IPS DF 4.7 (cell line): ENCODE data around the gene AIF1.

ENCODE experiments used
- DNase-seq: peaks from one replicate; pipeline ENCODE4 v3.0.0-alpha.2; 2013; ENCODE audit warnings: low spot score; ENCODE audit errors: extremely low read depth

Gene AIF1

DNA sequence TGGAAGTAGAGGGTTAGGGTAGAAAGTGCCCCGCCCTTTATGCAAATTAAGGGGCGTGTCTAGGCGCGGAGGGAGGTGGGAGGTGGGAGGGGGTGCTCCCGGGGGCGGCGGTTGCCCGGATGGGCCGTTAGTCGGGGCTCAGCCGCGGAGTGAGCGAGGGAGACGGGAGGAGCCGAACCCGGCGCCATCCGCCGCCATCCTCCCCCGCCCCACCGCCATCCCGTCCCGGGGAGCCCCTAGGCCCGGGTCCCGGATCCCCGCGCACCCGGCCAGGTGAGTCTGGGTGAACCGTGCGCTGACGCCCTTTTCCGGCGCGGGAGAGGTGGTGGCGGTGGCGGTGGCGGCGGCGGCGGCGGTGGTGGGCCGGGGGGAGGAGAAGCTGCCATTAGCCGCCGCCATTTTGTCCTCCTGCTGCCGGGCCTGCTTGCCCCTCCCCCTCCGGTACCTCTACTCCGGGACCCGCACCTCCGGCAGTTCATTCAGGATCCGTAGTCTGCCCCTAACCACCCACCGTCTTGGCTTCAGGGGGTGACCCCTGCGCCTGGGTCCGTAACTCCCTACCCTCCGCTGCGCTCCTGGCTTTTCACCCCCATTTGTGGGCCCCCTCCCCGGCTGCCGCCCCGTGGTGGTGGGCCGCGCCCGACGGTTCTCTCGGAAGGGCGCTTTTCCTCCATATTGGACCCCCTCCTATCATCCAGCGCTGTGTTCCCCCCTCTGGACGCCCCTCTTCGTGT, 5.7 kb downstream of the AIF1 start, which contains the start of gene PRRC2A:
PRRC2A (plus strand) TSS at position 130 of the 734 bp plus-strand sequence. CDS start 2,075 bp downstream, outside the sequence.
- DNase-seq: no peak

DNA sequence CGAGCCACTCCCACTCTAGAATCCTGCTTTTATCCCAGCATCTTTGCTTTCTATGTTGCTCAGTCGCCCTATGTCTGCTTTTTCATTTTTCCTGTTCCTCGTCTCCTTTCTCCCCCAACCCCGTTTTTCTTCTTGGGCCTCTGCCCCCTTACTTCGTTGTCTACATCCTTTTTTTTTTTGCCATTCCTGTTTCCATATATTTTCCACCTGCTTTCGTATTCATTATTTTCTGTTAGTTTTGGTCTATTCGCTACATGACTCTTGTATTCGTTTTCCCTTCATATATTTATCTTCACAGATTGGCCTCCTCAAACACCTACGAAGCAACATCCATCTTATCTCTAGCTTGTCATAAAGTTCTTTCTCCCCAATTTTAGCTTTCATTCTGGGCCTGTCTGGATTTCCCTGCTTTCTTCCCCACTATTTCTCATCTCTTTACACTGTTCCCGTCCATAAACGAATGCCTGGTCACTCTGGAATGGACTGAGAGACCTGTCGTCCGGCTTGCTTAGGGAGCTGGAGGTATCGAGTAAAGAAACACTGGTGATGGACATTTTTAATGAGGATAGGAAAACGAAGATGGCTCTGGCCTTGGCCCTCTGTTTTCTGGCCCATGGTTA, 6.4 kb downstream of the AIF1 start:
- DNase-seq: no peak

DNA sequence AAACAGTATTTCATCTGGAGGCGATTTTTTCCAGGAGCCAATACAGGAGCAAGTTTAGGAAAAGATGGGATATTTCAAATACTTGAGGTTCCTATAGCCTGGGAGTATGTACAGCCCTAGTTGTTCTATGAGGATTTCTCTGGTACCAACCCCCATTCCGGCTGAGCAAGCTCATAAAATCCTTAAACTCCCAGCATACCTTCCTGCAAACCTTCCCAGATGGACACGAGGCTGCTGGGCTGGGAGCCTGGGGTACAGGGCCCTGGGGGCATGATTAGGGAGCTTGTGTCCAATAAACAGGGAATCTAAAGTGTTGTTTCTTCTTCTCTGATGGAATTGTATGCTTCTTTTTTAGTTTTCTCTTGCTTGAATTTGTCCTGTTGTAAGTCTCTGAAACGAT, 7.0 kb downstream of the AIF1 start:
- no peak for DNase-seq

DNA sequence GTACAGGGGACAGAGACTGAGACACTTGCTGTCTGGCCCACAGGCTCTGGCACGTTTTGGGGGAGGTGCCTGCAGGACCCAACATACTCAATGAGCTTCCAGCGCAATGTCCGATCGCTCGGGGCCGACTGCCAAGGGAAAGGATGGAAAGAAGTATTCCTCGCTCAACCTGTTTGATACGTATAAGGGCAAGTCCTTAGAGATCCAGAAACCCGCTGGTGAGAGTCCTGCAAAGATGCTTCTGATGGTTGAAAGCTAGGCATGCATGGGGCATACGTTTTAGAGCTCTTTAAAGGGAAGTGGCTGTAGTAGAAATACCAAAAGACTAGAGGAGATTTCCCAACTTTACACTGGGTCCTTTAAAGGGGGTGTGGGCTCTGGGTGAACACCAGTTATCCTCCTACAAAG, 7.7 kb downstream of the AIF1 start:
- no peak for DNase-seq

DNA sequence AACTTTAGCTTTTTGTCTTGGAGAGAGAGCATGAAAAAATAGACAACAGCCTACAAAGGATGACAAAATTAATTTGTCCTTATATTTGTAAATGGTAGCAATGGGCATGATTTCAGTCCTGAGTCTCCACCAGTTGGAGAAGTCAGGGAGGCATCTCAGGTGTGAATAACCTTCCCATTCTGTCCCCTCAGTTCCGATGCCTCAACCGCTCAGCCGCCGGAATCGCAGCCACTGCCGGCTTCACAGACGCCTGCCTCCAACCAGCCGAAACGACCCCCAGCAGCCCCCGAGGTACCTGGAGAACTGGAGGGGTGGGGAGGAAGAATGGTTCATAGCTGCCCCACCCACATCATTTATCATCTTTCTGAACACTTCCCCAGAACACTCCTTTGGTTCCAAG, 9.0 kb downstream of the AIF1 start:
- no peak for DNase-seq

DNA sequence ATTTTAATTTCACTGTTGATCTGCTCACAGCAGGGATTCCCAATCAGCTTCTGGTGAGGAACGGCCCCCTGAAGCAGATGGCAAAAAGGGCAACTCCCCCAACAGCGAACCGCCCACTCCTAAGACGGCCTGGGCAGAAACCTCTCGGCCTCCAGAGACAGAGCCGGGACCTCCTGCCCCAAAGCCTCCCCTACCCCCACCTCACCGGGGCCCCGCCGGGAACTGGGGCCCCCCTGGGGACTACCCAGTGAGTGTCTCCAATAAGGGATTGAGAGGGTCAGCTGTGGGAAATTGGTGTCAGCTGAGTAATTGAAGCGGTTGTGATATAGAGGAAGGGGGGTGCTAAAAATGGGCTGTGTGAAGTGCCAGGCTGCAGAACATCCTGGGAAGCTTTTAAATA, 11.9 kb downstream of the AIF1 start:
- DNase-seq: no peak

DNA sequence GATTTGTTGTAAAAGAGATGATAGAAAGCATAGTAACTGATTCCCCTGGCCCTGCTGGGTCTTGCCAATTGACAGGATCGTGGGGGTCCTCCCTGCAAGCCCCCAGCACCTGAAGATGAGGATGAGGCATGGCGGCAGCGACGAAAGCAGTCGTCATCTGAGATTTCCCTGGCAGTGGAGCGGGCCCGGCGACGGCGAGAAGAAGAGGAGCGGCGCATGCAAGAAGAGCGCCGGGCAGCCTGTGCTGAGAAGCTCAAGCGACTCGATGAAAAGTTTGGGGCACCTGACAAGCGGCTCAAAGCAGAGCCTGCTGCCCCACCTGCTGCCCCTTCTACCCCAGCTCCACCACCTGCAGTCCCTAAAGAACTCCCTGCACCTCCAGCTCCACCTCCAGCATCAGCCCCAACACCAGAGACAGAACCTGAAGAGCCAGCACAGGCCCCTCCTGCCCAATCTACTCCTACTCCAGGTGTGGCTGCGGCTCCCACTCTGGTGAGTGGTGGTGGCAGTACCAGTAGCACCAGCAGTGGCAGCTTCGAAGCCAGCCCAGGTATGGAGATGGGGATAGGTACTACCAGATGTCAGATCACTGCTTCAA, 12.8 kb downstream of the AIF1 start:
- no peak for DNase-seq

DNA sequence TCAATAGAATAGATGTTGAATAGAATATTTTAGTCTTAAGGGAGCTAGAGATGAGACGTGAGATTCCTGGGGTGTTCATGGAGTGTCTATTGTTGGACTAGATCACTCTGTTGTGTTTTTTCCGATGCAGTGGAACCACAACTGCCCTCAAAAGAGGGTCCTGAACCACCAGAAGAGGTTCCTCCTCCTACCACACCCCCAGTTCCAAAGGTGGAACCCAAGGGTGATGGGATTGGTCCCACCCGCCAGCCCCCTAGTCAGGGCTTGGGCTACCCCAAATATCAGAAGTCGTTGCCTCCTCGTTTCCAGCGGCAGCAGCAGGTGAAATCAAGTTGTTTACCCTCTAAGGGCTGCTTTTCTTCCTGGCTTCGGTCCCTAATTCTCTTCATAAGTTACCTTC, 14.0 kb downstream of the AIF1 start:
- DNase-seq: no peak

DNA sequence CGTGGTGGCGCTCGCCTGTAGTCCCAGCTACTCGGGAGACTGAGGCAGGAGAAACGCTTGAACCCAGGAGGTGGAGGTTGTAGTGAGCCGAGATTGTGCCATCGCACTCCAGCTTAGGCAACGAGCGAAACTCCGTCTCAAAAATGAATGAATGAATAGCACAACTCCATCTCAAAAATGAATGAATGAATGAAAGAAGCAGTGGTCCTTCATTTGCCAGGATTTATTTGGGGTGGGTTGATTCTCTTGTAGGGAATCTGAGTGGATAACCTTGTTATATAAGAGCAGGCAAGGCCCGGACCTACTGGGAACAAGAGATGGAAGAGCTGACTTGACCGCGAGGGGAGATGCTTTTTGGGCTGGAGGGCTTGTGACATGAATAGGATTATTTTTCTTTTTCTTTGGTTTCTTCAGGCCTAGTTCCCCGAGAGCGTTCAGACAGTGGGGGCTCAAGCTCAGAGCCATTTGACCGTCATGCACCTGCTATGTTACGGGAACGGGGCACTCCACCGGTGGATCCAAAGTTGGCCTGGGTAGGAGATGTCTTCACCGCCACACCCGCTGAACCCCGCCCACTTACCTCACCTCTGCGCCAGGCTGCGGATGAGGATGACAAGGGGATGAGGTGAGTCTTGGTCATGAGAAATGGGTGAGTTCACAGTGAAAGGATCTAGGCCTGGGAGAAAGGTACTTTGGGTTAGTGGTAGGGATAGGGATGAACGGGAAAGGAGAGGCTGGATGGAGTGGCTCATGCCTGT, 15.3 kb downstream of the AIF1 start:
- no peak for DNase-seq

DNA sequence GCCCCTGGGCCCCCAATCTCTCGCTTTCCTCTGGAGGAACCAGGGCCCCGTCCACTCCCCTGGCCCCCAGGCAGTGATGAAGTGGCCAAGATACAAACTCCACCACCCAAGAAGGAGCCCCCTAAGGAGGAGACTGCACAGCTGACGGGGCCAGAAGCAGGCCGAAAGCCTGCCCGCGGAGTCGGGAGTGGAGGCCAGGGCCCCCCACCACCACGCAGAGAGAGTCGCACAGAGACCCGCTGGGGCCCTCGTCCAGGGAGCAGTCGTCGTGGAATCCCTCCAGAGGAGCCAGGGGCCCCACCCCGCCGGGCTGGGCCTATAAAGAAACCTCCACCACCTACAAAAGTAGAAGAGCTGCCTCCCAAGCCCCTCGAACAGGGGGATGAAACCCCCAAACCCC, 16.2 kb downstream of the AIF1 start:
- DNase-seq: no peak

DNA sequence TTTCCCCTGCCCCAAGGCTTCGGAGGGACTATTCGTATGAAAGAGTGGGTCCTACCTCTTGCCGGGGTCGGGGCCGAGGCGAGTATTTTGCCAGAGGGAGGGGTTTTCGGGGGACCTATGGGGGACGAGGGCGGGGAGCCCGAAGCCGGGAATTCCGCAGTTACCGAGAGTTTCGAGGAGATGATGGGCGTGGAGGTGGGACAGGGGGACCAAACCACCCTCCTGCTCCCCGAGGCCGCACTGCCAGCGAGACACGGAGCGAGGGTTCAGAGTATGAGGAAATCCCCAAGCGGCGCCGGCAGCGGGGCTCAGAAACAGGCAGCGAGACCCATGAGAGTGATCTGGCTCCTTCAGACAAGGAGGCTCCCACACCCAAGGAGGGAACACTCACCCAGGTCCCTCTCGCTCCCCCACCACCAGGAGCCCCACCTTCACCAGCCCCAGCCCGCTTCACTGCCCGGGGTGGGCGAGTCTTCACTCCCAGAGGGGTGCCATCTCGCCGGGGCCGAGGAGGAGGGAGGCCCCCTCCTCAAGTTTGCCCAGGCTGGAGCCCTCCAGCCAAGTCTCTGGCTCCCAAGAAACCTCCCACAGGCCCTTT, 16.7 kb downstream of the AIF1 start:
- no peak for DNase-seq

DNA sequence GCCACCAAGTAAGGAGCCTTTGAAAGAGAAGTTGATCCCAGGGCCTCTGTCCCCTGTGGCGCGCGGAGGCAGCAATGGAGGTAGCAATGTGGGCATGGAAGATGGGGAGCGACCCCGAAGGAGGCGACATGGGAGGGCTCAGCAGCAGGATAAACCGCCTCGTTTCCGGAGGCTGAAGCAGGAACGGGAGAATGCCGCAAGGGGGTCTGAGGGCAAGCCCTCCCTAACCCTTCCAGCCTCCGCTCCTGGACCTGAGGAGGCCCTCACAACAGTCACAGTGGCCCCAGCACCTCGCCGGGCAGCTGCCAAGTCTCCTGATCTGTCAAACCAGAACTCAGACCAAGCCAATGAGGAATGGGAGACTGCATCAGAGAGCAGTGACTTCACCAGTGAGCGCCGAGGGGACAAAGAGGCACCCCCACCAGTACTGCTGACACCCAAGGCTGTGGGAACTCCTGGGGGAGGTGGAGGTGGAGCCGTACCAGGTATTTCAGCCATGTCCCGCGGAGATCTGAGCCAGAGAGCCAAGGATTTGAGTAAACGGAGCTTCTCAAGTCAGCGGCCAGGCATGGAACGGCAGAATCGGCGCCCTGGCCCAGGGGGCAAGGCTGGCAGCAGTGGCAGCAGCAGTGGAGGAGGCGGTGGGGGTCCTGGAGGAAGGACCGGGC, 17.4 kb downstream of the AIF1 start:
- no peak for DNase-seq

DNA sequence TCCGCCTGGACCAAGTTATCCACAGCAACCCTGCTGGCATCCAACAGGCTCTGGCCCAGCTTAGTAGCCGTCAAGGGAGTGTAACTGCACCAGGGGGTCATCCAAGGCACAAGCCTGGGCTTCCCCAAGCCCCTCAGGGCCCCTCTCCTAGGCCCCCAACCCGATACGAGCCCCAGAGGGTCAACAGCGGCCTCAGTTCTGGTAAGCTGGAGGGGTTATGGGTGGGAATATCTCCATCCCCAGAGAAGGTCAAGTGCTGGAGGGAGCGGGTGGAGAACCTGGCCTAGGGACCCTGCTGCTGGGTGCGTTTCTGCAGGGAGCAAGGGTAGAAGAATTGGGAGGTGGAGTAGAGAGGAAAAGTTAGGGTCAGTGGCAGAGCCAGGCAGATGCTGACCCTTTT, 18.4 kb downstream of the AIF1 start:
- no peak for DNase-seq

DNA sequence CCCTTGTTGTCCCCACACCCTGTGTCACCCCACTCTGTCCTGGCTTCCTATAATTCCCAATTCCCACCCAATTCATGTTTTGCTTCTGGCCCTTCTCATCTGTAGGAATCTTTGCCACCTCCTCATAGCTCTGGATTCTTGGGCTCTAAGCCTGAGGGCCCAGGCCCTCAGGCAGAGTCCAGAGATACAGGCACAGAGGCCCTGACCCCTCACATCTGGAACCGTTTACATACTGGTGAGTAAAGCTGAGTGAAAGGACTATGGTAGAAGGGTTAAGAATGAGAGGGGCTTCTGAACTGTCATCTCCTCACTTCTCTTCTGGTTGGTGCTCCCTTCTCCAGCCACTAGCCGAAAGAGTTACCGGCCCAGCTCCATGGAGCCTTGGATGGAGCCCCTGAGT, 19.1 kb downstream of the AIF1 start:
- DNase-seq: no peak

DNA sequence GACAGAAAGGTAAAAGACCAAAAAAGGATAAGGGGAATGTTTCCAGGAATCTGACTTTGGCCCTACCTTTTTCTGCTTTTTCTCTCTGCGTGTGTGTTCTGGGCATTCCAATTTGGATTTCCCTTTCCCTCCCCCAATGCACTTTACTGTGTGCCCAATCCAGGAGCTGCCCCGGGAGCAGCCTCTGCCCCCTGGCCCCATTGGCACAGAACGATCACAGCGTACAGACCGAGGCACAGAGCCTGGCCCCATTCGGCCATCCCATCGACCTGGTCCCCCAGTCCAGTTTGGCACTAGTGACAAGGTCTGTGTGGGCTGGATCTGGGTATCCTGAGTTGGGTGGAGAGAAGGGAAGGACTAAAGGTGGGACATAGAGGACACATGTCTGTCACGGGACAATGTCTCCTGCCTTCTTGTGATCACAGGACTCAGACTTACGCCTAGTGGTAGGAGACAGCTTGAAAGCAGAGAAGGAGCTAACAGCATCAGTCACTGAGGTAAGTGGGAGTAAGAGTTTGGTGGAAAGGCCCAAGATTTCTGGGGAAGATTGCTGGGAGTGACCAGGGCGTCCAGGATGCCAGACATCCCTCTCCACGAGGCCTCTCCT, 20.0 kb downstream of the AIF1 start:
- DNase-seq: no peak

DNA sequence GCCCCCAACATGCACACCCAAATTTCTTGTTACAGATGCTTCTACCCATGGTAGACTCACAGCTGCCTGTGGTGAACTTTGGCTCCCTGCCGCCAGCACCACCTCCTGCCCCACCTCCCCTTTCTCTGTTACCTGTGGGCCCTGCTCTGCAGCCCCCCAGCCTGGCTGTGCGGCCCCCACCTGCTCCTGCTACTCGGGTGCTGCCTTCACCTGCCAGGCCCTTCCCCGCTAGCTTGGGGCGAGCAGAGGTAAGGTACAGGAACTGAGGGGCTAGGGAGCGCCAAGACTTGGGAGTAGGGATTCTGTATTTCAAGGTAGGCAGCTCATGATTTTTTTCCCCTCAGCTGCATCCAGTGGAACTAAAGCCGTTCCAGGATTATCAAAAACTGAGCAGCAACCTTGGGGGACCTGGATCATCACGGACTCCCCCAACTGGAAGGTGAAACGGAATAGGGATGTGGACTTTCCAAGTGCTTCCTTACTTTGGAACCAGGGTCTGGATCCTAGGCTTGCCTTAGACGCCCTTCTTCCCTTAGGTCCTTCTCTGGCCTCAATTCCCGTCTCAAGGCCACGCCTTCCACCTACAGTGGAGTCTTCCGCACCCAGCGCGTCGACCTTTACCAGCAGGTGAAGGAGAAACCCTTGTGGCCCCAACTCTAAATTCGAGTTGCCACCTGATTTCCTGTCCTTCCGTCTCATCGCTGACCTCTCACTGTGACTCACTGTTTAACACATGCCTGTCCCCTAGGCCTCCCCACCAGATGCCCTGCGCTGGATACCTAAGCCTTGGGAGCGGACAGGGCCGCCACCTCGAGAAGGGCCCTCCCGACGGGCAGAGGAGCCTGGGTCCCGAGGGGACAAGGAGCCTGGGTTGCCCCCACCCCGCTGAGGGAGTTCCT, 21.9 kb downstream of the AIF1 start:
- no peak for DNase-seq

DNA sequence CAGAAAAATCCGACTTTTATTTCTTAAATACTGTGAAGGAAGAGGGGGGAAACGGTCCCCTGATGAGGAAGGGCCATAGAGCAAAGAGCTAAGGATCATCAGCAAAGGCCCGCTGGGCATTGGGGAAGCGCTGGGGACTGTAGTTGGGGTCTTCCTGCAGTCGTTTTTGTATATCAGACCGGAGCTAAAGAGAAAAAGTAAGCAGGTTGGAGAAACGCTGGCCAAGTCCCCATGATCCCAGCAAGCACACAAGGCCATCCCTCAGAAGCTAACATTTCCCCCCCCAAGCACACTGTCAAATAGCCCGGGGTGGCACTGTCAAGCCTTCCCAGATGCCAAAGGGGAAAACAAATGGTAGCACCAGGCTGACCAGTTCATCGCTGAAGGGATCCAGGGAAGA, 24.0 kb downstream of the AIF1 start:
- no peak for DNase-seq

DNA sequence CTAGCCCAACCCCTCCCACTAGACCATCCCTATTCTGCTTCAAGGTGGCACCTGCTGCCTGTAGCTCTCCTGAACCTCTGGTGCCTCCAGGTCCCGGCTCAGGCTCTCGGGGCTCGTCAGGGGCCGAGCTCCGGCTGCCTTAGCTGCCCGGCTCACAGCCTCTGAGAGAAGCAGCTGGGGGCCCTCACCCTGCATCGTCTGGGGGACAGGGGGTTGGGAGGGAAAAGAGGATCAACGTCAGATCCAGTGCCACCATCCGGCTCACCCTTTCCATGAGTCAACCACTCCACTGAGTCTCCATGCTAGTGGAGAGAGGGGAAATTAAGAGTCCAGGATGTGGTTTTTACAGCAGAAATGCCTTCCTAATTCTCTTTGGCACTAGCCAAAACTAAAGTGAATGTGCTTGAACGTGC, 24.4 kb downstream of the AIF1 start:
- DNase-seq: no peak

DNA sequence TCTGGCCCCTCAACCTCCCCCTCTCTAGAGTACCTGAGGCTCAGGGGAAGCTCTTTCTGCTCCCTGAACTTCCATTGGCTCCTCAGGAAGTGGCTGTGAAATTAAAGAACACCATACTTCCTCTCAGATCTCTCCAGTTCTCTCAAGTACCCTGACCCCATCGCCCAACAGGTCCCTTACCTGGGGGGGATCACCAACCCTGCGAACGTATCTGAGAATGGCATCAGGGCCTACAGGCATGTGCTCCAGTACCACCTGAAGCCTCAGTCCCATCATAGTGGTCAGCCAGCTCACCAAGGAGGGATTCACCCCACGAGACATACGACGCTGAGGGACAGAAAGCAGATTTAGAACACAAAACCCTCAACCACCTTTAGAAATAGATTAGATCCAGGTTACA, 25.6 kb downstream of the AIF1 start:
- no peak for DNase-seq

DNA sequence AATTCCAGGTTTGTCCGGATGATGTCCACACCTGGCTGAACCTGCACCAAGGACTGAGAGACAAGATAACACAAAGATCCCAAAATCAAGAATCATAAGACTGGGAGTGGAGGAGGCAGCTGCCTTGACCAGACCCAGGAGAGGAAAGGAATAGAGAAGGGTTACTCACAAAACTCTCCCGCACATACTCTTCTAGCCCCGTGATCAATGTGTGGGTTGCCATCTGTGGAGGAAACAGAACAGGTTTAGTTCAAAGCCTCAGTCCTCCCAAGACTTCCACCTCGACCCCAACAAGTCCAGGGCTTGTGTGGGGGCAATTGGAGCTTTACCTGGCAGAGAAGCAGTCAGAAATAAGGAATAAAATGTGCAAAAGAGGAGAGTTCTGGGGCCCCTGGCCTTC, 26.3 kb downstream of the AIF1 start:
- DNase-seq: no peak
